ENCODE data around the gene LHFPL2. TPM values are rescaled to one million over a fixed set of nuclear protein-coding genes. Genes with fewer than 3 reads are reported as not detected.

Gene LHFPL2
- total RNA-seq, 2 donors from 2014 or later = 13.7 to 40.4 TPM

DNA sequence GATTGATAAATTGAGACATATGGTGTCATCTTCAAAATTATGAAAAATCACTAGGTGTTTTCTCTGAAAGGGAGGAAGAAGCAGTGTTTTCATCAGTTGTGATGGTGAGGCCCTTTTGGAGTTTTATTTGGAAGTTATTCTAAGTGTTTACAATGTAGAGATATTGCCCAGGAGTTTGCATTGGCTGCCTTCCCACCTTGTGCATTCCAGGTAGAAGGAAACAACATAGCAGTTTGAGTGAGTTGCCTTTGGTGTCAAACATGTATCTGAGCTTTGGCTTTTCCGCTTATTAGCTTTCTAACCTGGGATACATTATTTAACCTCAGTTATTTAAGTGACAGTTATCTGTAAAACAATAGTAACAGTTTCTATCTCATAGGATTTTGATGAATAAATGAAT, 165.6 kb downstream of the LHFPL2 start:
- TF ChIP-seq POLR2A (IDR thresholded peaks at IDR 0.05) = no peak
- TF ChIP-seq, protein P1, sequence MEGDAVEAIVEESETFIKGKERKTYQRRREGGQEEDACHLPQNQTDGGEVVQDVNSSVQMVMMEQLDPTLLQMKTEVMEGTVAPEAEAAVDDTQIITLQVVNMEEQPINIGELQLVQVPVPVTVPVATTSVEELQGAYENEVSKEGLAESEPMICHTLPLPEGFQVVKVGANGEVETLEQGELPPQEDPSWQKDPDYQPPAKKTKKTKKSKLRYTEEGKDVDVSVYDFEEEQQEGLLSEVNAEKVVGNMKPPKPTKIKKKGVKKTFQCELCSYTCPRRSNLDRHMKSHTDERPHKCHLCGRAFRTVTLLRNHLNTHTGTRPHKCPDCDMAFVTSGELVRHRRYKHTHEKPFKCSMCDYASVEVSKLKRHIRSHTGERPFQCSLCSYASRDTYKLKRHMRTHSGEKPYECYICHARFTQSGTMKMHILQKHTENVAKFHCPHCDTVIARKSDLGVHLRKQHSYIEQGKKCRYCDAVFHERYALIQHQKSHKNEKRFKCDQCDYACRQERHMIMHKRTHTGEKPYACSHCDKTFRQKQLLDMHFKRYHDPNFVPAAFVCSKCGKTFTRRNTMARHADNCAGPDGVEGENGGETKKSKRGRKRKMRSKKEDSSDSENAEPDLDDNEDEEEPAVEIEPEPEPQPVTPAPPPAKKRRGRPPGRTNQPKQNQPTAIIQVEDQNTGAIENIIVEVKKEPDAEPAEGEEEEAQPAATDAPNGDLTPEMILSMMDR (IDR thresholded peaks at IDR 0.05) = no peak
- no peak for TF ChIP-seq POLR2AphosphoS5 (IDR thresholded peaks at IDR 0.05)
- H3K27me3 ChIP-seq (replicated peaks; ENCODE audit: insufficient read depth) = no peaks in the 10 kb centered on the region
- H3K4me1 ChIP-seq (replicated peaks) = no peaks in the 10 kb centered on the region
- no peaks in the 10 kb centered on the region for H3K9me3 ChIP-seq
- peak; percentile 14 for DNase-seq (ENCODE audit: low spot score)
- intact Hi-C loops (cut with DNase I) = no loop called here
- H3K36me3 ChIP-seq = no peaks in the 10 kb centered on the region
- WGBS = 92% methylated on average over 1 of the region's 1 CpG
- no peak overlapping the region for H3K4me3 ChIP-seq
- no peak overlapping the region for H3K27ac ChIP-seq

DNA sequence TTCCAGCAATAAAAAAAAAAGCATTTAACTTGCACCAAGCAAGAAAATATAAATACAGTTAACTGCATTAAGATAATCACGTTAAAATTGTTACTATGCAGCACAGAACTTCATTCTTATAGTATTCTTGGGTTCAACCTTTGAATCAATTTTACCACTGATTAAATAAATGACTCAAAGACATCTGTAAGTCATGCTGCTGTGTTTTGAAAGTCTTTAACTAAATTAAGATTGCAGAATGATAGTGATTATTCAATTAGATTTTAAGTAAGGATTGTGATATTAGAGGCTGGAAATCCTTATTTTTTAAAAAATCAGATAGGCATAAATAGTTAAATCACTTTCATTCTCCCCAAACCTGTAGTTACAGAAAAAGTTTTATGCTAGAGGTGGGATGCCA, 171.8 kb downstream of the LHFPL2 start:
- no peak for DNase-seq (ENCODE audit: low spot score)
- no peaks in the 10 kb centered on the region for H3K36me3 ChIP-seq
- TF ChIP-seq POLR2AphosphoS5 (IDR thresholded peaks at IDR 0.05) (no peak), POLR2A (IDR thresholded peaks at IDR 0.05) (no peak)
- TF ChIP-seq, protein P1 (IDR thresholded peaks at IDR 0.05) = no peak
- H3K4me3 ChIP-seq = no peak overlapping the region
- no peaks in the 10 kb centered on the region for H3K27me3 ChIP-seq (replicated peaks; ENCODE audit: insufficient read depth)
- WGBS = 72% methylated on average over 1 of the region's 1 CpG
- H3K9me3 ChIP-seq = no peaks in the 10 kb centered on the region
- no peak overlapping the region for H3K27ac ChIP-seq
- H3K4me1 ChIP-seq (replicated peaks) = no peaks in the 10 kb centered on the region
- intact Hi-C loops (cut with DNase I) = no loop called here

DNA sequence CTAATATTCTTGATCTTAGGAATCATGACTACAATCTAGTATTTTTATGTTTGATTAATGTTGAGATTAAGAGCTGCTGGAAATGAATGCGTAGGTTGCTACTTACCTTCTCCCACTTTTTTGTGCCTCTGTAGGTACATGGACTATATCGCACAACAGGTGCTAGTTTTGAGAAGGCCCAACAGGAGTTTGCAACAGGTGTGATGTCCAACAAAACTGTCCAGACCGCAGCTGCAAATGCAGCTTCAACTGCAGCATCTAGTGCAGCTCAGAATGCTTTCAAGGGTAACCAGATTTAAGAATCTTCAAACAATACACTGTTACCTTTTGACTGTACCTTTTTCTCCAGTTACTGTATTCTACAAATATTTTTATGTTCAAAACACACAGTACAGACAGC, 173.2 kb downstream of the LHFPL2 start:
- H3K4me1 ChIP-seq (replicated peaks) = no peaks in the 10 kb centered on the region
- no peaks in the 10 kb centered on the region for H3K27me3 ChIP-seq (replicated peaks; ENCODE audit: insufficient read depth)
- no peak for DNase-seq (ENCODE audit: low spot score)
- intact Hi-C loops (cut with DNase I) = no loop called here
- H3K9me3 ChIP-seq = no peaks in the 10 kb centered on the region
- H3K36me3 ChIP-seq = no peaks in the 10 kb centered on the region
- no peak overlapping the region for H3K4me3 ChIP-seq
- WGBS = 97% methylated on average over 3 of the region's 3 CpGs
- H3K27ac ChIP-seq = no peak overlapping the region
- TF ChIP-seq, protein P1 (IDR thresholded peaks at IDR 0.05) = no peak
- TF ChIP-seq POLR2AphosphoS5 (IDR thresholded peaks at IDR 0.05) (no peak), POLR2A (IDR thresholded peaks at IDR 0.05) (no peak)

DNA sequence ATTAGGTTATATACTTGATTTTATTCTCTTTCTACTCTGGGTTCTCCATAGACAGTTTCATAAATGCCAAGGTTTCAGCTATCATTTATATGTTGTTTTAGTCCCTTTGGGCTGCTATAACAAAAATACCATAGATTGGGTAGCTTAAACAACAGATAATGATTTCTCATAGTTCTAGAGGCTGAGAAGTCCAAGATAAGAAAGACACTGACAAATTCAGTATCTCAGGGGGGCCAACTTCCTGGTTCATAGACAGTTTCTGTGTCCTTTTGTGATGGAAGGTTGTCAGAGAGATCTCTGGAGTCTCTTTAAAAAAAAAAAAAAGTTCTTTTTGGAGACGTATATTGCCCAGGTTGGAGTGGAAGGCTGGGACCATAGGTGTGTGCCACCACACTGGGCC, 174.8 kb downstream of the LHFPL2 start:
- intact Hi-C loops (cut with DNase I) = no loop called here
- WGBS = 95% methylated on average over 1 of the region's 1 CpG
- no peaks in the 10 kb centered on the region for H3K4me1 ChIP-seq (replicated peaks)

DNA sequence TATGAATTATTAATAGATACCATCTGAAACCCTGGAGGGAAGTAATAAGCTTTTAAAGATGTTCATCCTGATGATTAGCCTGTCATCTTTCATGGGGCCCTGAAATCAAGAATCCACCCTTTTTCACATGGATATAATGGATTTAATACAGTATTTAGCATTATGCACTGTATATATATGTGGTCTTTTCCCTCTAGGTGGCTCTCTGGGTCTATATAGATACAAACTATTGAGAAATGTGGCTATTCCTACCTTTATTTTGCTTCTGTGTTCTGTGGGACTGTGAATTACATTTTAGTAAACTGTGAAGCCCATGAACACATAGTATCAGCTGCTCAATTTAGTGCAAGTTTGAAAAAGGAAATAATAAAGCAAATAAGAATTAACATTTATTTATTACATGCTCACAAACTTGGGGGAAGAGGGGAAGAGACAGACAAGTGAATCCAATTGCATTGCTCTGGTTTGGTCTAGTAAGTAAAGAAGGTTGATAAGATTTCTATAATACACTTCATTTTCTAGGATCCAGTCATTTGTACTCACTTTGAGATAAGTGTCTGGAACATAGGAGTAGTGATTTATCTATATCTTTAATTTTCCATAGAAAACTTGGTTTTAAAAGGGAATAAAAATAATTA, 176.0 kb downstream of the LHFPL2 start:
- intact Hi-C loops (cut with DNase I) = no loop called here
- H3K27me3 ChIP-seq (replicated peaks; ENCODE audit: insufficient read depth) = no peaks in the 10 kb centered on the region
- TF ChIP-seq POLR2AphosphoS5 (IDR thresholded peaks at IDR 0.05) (no peak), POLR2A (IDR thresholded peaks at IDR 0.05) (no peak)
- TF ChIP-seq, protein P1 (IDR thresholded peaks at IDR 0.05) = no peak

More for the DNA sequence above, 174.8 kb downstream of the LHFPL2 start:
- no peaks in the 10 kb centered on the region for H3K36me3 ChIP-seq
- no peak overlapping the region for H3K4me3 ChIP-seq
- H3K27ac ChIP-seq = no peak overlapping the region
- no peaks in the 10 kb centered on the region for H3K27me3 ChIP-seq (replicated peaks; ENCODE audit: insufficient read depth)
- no peaks in the 10 kb centered on the region for H3K9me3 ChIP-seq
- no peak for DNase-seq (ENCODE audit: low spot score)
- no peak for TF ChIP-seq POLR2A (IDR thresholded peaks at IDR 0.05)
- TF ChIP-seq, protein P1 (IDR thresholded peaks at IDR 0.05) = no peak
- no peak for TF ChIP-seq POLR2AphosphoS5 (IDR thresholded peaks at IDR 0.05)

More for the DNA sequence above, 176.0 kb downstream of the LHFPL2 start:
- Histone ChIP-seq H3K4me1 (replicated peaks) (no peaks in the 10 kb centered on the region), H3K9me3 (no peaks in the 10 kb centered on the region), H3K36me3 (no peaks in the 10 kb centered on the region), H3K27ac (no peak overlapping the region), H3K4me3 (no peak overlapping the region)
- no peak for DNase-seq (ENCODE audit: low spot score)

Data from prostate gland (tissue), 2 donors.